Measurements from ENCODE around the gene MAG.

MAG gene

DNA sequence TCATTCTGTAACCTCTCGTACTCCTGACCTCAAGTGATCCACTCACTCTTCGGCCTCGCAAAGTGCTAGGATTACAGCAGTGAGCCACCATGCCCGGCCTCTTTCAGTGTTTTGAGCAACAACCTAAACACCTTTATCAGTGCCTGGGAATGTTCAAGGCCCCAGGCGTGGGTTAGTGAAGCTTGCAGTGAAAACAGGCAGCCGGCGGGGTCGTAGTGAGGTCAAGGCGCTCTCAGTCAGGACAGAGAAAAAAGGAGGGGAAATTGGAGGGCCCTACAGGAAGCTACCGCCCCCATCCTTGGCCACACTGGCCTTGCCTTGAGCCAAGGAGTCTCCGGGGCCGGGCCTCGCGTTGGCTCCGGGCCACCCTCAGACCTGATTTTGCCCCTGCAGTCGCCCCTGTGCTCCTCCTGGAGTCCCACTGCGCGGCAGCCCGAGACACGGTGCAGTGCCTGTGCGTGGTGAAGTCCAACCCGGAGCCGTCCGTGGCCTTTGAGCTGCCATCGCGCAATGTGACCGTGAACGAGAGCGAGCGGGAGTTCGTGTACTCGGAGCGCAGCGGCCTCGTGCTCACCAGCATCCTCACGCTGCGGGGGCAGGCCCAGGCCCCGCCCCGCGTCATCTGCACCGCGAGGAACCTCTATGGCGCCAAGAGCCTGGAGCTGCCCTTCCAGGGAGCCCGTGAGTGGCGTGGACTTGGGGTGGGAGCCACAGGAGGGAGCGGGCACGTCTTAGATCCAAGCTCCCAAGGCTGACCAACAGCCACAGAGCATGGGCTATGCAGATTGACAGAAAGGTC is 17.7 kb downstream of the MAG start:
- no peaks in the 10 kb centered on the region for H3K36me3 Mint-ChIP-seq (ENCODE audit: low read depth)
- no peak overlapping the region for H3K4me3 Mint-ChIP-seq
- no peaks in the 10 kb centered on the region for H3K9me3 Mint-ChIP-seq
- DNase-seq (no peak), ATAC-seq (no peak)
- H3K27ac Mint-ChIP-seq, result no peak overlapping the region
- no peaks in the 10 kb centered on the region for H3K27me3 Mint-ChIP-seq
- H3K4me1 Mint-ChIP-seq, result peaks cover 4% of the 10 kb centered on the region

DNA sequence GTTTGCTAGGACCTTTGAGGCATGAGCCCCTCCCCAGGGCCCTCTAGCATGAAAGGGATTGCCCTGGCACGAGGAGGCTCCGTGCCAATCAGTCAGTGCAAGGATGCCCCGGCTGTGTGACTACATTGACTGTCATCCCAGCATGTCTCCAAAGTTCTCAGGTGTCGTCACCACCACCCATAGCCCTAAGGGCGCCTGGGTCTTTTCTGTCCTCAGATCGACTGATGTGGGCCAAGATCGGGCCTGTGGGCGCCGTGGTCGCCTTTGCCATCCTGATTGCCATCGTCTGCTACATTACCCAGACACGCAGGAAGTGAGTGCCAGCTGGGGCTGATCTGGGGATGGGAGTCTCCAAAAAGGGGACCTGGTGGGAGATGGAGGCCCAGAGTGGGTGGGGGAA is 18.4 kb downstream of the MAG start:
- no peak for DNase-seq
- no peak overlapping the region for H3K4me3 Mint-ChIP-seq
- no peak overlapping the region for H3K27ac Mint-ChIP-seq
- no peaks in the 10 kb centered on the region for H3K9me3 Mint-ChIP-seq
- no peak for ATAC-seq
- no peaks in the 10 kb centered on the region for H3K36me3 Mint-ChIP-seq (ENCODE audit: low read depth)
- no peaks in the 10 kb centered on the region for H3K27me3 Mint-ChIP-seq
- peaks cover 4% of the 10 kb centered on the region for H3K4me1 Mint-ChIP-seq

DNA sequence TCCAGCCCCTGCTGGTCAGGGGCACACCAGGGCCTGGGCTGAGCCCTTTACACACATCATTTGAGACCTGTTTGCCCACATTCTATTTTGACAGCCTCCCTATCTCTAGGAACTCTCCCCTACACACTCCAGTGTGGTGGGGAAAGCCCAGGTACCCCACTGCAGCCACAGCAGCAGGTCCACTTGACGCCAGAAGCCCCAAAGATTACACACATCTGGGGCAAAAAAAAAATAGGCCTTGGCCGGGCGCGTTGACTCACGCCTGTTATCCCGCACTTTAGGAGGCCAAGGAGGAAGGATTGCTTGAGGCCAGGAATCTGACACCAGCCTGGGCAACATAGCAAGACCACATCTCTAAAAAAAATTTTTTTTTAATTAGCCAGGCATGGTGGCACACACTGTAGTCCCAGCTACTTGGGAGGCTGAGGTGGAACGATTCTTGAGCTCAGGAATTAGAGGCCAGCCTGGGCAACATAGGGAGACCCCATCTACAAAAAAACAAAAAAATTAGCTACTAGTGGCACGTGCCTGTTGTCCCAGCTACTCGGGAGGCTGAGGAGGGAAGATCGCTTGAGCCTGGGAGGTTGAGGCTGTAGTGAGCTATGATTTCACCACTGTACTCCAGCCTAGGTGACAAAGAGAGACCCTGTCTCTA is 19.0 kb downstream of the MAG start:
- H3K4me3 Mint-ChIP-seq, result no peak overlapping the region
- DNase-seq (no peak), ATAC-seq (no peak)
- H3K4me1 Mint-ChIP-seq, result peaks cover 4% of the 10 kb centered on the region
- H3K27ac Mint-ChIP-seq, result no peak overlapping the region
- no peaks in the 10 kb centered on the region for H3K9me3 Mint-ChIP-seq
- no peaks in the 10 kb centered on the region for H3K27me3 Mint-ChIP-seq
- no peaks in the 10 kb centered on the region for H3K36me3 Mint-ChIP-seq (ENCODE audit: low read depth)

DNA sequence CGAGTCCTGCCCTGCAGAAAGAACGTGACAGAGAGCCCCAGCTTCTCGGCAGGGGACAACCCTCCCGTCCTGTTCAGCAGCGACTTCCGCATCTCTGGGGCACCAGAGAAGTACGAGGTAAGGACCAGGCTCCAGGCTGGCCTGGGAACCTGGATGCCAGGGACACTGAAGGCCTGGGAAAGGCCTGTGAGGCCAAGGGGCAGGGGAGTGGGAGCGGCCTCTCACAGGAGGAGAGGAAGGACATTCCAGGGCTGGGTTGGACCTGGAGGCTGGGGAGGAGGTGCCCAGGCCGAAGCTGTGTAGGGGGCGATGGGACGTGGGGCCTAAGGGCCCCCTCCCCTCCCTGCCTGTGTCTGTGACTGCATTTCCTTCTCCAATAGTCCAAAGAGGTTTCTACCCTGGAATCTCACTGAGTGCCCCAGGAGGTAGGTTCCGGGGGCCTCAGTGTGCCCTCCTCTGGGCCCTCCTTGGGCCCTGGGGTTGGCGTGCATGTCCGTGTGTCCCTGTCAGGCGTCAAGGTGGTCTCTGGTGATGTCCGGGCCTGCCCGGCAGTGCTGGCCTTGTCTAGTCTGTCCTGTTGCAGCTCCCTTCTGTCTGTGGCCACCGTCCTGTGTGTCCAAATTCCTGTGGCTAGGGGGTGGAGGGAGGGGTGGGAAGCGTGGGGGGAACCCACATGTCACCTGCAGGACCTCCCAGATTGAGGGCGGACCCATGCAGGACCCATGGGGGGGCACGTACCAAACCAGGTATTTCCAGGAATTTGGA is 20.1 kb downstream of the MAG start:
- H3K27me3 Mint-ChIP-seq, result no peaks in the 10 kb centered on the region
- no peak overlapping the region for H3K4me3 Mint-ChIP-seq
- no peak overlapping the region for H3K27ac Mint-ChIP-seq
- DNase-seq (no peak), ATAC-seq (no peak)
- H3K36me3 Mint-ChIP-seq (ENCODE audit: low read depth), result no peaks in the 10 kb centered on the region
- peaks cover 4% of the 10 kb centered on the region for H3K4me1 Mint-ChIP-seq
- H3K9me3 Mint-ChIP-seq, result no peaks in the 10 kb centered on the region

DNA sequence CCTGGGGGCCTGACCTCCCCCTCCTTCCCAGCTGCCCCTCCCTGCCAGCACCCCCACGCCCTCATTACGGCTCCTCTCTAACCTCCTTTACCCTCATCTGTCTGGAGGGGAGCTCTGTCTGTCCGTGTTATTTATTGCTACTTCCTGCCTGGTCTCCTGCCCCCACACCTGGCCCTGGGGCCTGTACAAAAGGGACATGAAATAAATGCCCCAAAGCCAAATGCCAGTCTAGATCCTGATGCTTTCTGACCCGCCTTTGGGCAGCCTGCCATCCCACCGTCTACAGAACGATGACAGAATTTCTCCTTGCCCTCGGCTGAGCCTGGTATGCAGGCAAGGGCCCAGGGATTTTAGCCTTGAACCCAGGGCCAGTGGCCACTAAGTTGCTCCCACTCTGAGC is 21.6 kb downstream of the MAG start:
- Mint-ChIP-seq H3K27me3 (no peaks in the 10 kb centered on the region), H3K4me3 (no peak overlapping the region), H3K27ac (no peak overlapping the region), H3K36me3 (ENCODE audit: low read depth) (no peaks in the 10 kb centered on the region), H3K4me1 (peaks cover 7% of the 10 kb centered on the region), H3K9me3 (no peaks in the 10 kb centered on the region)
- DNase-seq (no peak), ATAC-seq (no peak)

DNA sequence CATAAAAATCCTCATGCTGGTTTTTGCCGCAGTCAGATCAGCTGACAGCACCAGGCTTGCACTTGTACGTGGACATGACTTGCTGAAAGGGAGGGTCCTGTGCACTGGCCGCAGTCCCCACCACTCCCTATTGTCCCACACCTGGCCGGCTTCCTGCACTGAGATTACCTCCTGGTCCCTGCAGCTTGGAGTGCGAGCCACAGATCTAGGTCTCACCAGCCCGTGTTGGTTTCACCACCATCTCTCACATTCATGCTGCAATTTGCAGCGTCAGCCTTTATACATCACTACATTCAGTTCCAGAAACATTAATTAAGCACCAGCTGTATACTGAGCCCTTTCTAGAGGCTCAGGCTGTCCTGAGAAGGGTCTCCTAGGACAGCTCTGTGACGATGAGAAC is 22.1 kb downstream of the MAG start:
- no peak for ATAC-seq
- Mint-ChIP-seq H3K9me3 (no peaks in the 10 kb centered on the region), H3K27me3 (peaks cover 3% of the 10 kb centered on the region), H3K4me1 (peaks cover 11% of the 10 kb centered on the region), H3K4me3 (no peak overlapping the region), H3K36me3 (ENCODE audit: low read depth) (no peaks in the 10 kb centered on the region), H3K27ac (no peak overlapping the region)
- DNase-seq, result no peak

DNA sequence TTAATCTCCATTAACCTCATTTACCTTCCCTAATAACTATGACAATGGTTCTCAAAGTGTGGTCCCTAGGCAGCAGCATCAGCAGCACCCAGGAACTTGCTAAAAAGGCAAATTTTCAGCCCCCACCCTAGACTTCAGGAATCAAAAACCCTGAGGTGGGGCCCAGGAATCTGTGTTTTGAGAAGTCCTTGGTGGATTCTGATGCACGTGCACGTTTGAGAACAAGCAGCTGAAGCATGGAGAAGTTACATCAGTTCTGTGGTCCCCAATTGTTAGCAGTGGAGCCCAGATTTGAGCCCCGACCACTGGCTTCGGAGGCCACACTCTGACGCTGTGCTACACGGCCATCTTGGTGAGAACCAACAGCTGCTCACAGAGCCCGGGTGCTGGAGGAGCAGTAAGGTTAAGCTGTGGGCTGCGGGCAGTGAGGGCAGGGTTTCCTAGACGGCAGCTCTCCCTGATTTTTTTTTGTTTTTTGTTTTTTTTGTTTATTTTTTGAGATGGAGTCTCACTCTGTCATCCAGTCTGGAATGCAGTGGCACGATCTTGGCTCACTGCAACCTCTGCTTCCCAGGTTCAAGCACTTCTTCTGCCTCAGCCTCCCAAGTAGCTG is 23.0 kb downstream of the MAG start:
- no peaks in the 10 kb centered on the region for H3K9me3 Mint-ChIP-seq
- no peak overlapping the region for H3K27ac Mint-ChIP-seq
- H3K4me3 Mint-ChIP-seq, result no peak overlapping the region
- peaks cover 3% of the 10 kb centered on the region for H3K27me3 Mint-ChIP-seq
- H3K4me1 Mint-ChIP-seq, result peaks cover 13% of the 10 kb centered on the region
- ATAC-seq (no peak), DNase-seq (no peak)
- no peaks in the 10 kb centered on the region for H3K36me3 Mint-ChIP-seq (ENCODE audit: low read depth)

DNA sequence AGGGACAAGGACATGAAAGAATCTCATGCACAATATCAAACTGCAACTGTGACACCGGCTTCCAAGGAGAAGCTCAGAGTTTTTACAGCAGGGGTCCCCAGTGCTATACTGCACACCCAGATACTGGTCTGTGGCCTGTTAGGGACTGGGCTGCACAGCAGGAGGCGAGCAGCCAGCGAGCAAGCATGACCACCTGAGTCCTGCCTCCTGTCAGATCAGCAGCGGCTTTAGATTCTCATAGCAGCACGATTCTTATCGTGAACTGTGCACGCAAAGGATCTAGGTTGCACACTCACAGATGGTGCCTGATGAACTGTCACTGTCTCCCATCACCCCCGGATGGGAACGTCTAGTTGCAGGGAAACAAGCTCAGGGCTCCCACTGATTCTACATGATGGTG is 23.9 kb downstream of the MAG start:
- H3K9me3 Mint-ChIP-seq, result no peaks in the 10 kb centered on the region
- no peak overlapping the region for H3K4me3 Mint-ChIP-seq
- peaks cover 3% of the 10 kb centered on the region for H3K27me3 Mint-ChIP-seq
- no peaks in the 10 kb centered on the region for H3K36me3 Mint-ChIP-seq (ENCODE audit: low read depth)
- H3K27ac Mint-ChIP-seq, result no peak overlapping the region
- H3K4me1 Mint-ChIP-seq, result peaks cover 11% of the 10 kb centered on the region
- no peak for ATAC-seq
- DNase-seq, result no peak

DNA sequence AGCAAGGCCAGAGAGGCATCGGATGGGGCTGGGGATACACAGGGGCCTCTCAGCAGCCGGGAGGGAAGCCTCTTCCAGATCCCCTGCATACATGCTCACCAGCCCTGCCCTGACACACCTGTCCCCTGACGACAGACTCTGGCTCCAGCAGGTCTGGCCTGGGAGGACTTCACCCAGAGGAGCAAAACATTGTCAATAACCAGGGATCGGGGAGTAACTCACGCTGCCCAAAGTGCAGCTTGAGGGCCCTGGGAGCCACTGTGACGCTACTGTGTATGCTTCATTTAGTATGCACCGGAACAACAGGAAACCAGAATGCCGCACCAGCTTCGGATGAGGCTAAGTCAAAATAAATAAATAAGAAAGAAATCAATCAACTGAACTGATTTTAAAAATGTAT is 24.6 kb downstream of the MAG start:
- H3K27ac Mint-ChIP-seq, result no peak overlapping the region
- H3K4me3 Mint-ChIP-seq, result no peak overlapping the region
- no peaks in the 10 kb centered on the region for H3K9me3 Mint-ChIP-seq
- DNase-seq (no peak), ATAC-seq (no peak)
- H3K36me3 Mint-ChIP-seq (ENCODE audit: low read depth), result no peaks in the 10 kb centered on the region
- H3K27me3 Mint-ChIP-seq, result peaks cover 3% of the 10 kb centered on the region
- H3K4me1 Mint-ChIP-seq, result peaks cover 12% of the 10 kb centered on the region

DNA sequence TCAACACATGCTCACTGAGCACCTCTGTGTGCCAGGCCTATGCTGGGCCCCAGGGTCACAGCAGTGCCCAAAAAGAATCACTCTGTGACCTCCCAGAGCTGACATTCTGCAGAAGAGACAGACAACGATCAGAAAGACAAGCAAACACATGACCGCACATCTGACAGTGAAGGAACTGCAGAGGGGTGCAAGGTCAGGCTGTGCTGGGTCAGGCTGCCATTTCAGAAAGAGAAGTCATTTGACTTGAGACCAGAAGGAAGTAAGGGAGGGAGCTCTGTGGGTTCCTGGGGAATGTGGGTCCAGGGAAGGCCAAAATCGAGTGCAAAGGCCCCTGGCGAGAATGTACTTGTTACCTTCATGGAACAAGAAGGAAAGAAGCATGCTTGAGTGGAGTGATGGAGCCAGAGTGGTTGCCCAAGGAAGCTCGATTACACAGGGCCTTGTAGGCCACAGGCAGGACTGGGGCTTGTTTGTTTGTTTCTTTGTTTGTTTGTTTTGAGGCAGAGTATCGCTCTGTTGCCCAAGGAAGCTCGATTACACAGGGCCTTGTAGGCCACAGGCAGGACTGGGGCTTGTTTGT is 25.6 kb downstream of the MAG start:
- no peak for ATAC-seq
- DNase-seq, result no peak
- H3K36me3 Mint-ChIP-seq (ENCODE audit: low read depth), result no peaks in the 10 kb centered on the region
- H3K27me3 Mint-ChIP-seq, result peaks cover 3% of the 10 kb centered on the region
- no peak overlapping the region for H3K4me3 Mint-ChIP-seq
- no peak overlapping the region for H3K27ac Mint-ChIP-seq
- peaks cover 14% of the 10 kb centered on the region for H3K4me1 Mint-ChIP-seq
- H3K9me3 Mint-ChIP-seq, result peaks cover 4% of the 10 kb centered on the region

DNA sequence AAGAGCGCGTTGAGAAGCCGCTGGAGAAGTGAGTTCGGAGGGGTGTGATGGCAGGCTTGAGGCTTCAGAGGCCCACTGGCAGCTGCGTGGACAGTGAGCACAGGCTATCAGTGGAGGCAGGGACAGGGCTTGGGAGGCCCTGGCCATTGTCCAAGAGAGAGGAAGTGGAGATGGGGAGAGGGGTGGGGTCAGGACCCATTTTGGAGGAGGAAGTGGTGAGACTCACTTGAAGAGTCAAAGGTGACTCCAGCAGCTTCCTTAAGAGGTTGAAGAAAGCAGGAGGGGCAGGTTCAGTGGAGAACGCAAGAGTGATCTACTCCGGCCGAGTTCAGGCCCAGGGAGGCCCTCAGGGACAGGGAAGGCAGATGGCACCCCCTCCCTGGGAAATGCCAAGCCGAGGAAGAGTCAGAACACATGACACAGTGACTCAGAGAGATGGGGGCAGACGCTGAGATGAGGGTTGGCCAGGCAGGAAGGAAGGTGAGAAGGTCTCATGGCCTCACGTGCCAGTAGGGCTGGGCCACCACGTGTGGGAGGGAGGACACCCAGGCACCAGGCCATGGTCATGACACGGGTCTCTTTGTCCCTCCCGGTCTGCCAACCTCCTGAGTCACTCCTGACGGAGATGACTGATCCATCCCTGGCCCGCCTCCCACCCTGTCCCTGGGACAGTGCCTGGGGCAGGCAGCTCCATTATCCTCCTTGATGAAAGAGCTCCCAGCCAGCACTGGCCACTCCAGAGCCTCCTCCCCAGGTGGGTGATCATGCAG is 26.9 kb downstream of the MAG start:
- peaks cover 14% of the 10 kb centered on the region for H3K4me1 Mint-ChIP-seq
- ATAC-seq (no peak), DNase-seq (peak; percentile 26)
- peaks cover 3% of the 10 kb centered on the region for H3K27me3 Mint-ChIP-seq
- no peak overlapping the region for H3K4me3 Mint-ChIP-seq
- H3K9me3 Mint-ChIP-seq, result peaks cover 4% of the 10 kb centered on the region
- no peaks in the 10 kb centered on the region for H3K36me3 Mint-ChIP-seq (ENCODE audit: low read depth)
- H3K27ac Mint-ChIP-seq, result peak overlapping the region; percentile 10

DNA sequence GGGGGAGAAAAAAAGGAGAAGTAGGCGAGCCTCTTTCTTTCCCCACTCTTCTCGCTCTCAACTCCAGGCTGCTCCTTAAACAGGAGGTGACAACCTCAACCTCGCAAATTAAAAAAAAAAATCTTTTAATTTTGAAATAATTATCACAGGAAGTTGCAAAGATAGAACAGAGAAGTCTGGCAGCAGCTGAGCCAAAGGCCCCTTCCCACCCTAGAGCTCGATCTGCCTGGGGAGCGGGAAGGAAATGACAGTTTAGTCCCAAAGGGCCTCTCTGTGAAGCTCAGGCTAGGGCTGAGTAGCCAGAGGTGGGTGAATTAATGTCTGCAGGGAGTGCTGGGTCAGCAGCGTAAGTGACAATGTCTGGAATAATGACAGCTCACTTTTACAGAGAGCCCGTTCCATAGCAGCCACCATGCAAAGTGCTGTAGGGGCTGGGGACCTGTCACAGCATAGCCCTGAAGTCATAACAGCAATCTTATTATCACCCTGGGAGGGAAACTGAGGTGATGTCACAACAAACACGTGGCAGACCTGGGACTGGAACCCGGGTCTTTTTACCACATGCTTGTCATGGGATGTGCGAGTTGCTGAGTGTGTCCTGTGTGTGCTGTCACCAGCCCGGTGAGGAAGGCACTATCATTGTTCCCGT is 28.2 kb downstream of the MAG start:
- no peak for DNase-seq
- no peaks in the 10 kb centered on the region for H3K36me3 Mint-ChIP-seq (ENCODE audit: low read depth)
- peak; percentile 16 for ATAC-seq
- H3K4me1 Mint-ChIP-seq, result peaks cover 14% of the 10 kb centered on the region
- peaks cover 4% of the 10 kb centered on the region for H3K9me3 Mint-ChIP-seq
- H3K4me3 Mint-ChIP-seq, result no peak overlapping the region
- peaks cover 3% of the 10 kb centered on the region for H3K27me3 Mint-ChIP-seq
- H3K27ac Mint-ChIP-seq, result no peak overlapping the region

DNA sequence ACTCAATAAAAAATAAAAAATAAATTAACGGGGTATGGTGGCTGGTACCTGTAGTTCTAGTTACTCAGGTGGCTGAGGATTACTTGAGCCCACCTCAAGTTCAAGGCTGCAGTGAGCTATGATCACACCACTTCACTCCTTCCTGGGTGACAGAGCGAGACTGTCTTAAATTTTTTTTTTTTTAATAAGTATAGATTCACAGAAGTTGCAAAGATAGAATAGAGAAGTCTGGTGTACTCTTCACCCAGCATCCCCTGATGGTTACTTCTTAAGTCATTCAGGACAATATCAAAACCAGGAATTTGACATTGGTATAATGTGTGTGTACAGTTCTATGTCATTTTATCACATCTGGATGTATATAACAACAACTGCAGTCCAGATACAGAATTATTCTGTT is 29.3 kb downstream of the MAG start:
- H3K36me3 Mint-ChIP-seq (ENCODE audit: low read depth), result no peaks in the 10 kb centered on the region
- peaks cover 6% of the 10 kb centered on the region for H3K27me3 Mint-ChIP-seq
- H3K4me3 Mint-ChIP-seq, result no peak overlapping the region
- peaks cover 14% of the 10 kb centered on the region for H3K4me1 Mint-ChIP-seq
- ATAC-seq (no peak), DNase-seq (no peak)
- H3K27ac Mint-ChIP-seq, result no peak overlapping the region
- H3K9me3 Mint-ChIP-seq, result peaks cover 4% of the 10 kb centered on the region
